Ovary (tissue), 9 donors: Measurements from ENCODE around the gene CCL20. TPM values are rescaled to one million over a fixed set of nuclear protein-coding genes. Genes with fewer than 3 reads are reported as not detected.

Experiments used
- DNase-seq, 5 donors: peaks; one replicate each; pipeline ENCODE4 v3.0.0-alpha.2; 2019 to 2020
- H3K27ac ChIP-seq, 2 donors: fragments of 200-600 bp; one replicate each; pipeline versions ENCODE4 v1.5.1 to v1.8.0; 2019 to 2022
- H3K27me3 ChIP-seq: fragments of 200-600 bp; one replicate; pipeline ENCODE4 v1.8.0; 2022
- H3K36me3 ChIP-seq: fragments of 200-600 bp; sonication (generic); one replicate; pipeline ENCODE4 v1.5.1; 2019
- H3K4me1 ChIP-seq: one replicate; pipeline ENCODE4 v1.8.1; 2013; ENCODE audit warnings: mild to moderate bottlenecking, moderate library complexity; ENCODE audit not compliant: insufficient read depth
- H3K4me3 ChIP-seq: fragments of 200-600 bp; sonication (generic); one replicate; pipeline ENCODE4 v1.5.1; 2017
- H3K9me3 ChIP-seq, 2 donors: fragments of 200-600 bp in 1 of 2; sonication (generic) in 1 of 2; one replicate each; pipeline versions ENCODE4 v1.5.1 to v1.8.1; 2013 to 2019; ENCODE audit warnings: mild to moderate bottlenecking in 1 of 2, moderate library complexity in 1 of 2
- EP300 ChIP-seq: sonication (generic); formaldehyde crosslinking; IDR thresholded peaks from one replicate; pipeline ENCODE4 v1.6.1; 2017; ENCODE audit warnings: antibody characterized with exemption
- POLR2A ChIP-seq: fragments of 450-650 bp; IDR thresholded peaks from one replicate; pipeline ENCODE4 v1.6.1; 2017; ENCODE audit warnings: antibody characterized with exemption, mild to moderate bottlenecking, moderate library complexity
- WGBS, 3 donors: extraction: QIAGEN DNeasy Blood & Tissue Kit in 1 of 3; methylation state at CpG; one replicate each; pipeline versions ENCODE4 v1.1.5 to v1.1.7; 2013 to 2017; 5-methylcytosine and 5-hydroxymethylcytosine counted together
- intact Hi-C, 4 donors: fragments of 100-400 bp; cut with DNase I; formaldehyde crosslinking; loops; one replicate each; pipeline versions ENCODE4 v1.11.0 to v1.15.1; 2022 to 2023
- polyA plus RNA-seq, 2 donors: library from polyadenylated mRNA; stranded (reverse); fragments of 200-250 nt in 1 of 2; fragments of 350-450 nt in 1 of 2; fragmentation: Illumina TruSeq in 1 of 2; extraction: RNeasy Lipid Tissue Mini Kit (QIAGEN cat#74804) in 1 of 2; gene quantifications; one replicate each; pipeline ENCODE4 v1.2.3, GENCODE V29; 2013 to 2014
- total RNA-seq, 7 donors: library from RNA; depleted of rRNA in 2 of 7; stranded (reverse); fragments of >200 nt in 2 of 7; fragmentation: NEBNext Ultra II Directional in 3 of 7; extraction: Animal tissue kit (Norgen Biotek cat#: 25700) in 3 of 7; gene quantifications; one replicate each; pipeline versions ENCODE4 v1.1.0 to v1.2.4, GENCODE V29; 2016 to 2023
- TF ChIP-seq, protein P1 (sequence below), 3 donors: fragments of 450-650 bp in 2 of 3; fragments of 200-600 bp in 1 of 3; IDR thresholded peaks; one replicate each; pipeline versions ENCODE4 v1.5.1 to v1.8.0; 2016 to 2022; ENCODE audit warnings: antibody characterized with exemption in 3 of 3, mild to moderate bottlenecking in 1 of 3
- donor health status: DM: no; HTN: no; CAD: no; lungs with moderate emphysema.
- donor health status: DM: no; HTN: no; CAD: no.
- donor health status: Bipolar disorder and iron deficiency.
- donor health status: DM: yes; HTN: yes; CAD: no.
- donor health status: DM: no; HTN: no; CAD: no.
- donor health status: DM: yes; HTN: yes; CAD: no.

CCL20 gene
- total and polyA plus RNA-seq, 9 donors: 0.43 to 6.4 (median 2.8) TPM; not detected in 5

DNA sequence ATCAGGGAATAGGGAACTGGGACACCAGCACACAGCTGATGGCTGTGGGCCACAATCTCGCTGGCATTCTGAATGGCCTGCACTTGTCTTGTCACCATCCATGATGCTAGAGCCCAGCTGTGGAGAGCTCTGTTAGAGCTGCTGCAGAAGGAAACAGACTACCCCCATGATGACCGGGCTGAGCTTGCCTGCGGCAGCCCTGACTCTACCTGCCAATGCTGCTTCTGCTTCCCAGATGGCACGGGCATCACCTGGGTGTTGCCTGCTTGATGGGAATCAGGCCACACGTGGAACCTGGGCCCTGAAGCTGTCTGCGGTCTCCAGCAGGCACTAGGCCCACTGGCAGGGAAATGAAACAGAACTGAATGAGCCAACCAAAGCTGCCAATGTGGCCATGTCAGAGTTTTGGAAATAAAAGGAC, 46.6 kb downstream of the CCL20 start:
- Histone ChIP-seq H3K27me3 (no peaks in the 10 kb centered on the region), H3K4me3 (no peak overlapping the region), H3K4me1 (no peaks in the 10 kb centered on the region), H3K9me3 (no peaks in the 10 kb centered on the region), H3K36me3 (no peaks in the 10 kb centered on the region), H3K27ac (no peak overlapping the region)
- 76 to 84% (median 78%) methylated on average over 6 of the region's 6 CpGs for WGBS, 3 donors
- no peak for DNase-seq
- intact Hi-C loops: no loop called here
- no peak for TF ChIP-seq POLR2A

- intact Hi-C loops: no loop called here
- TF ChIP-seq EP300 (no peak), POLR2A (no peak)
- TF ChIP-seq, protein P1, sequence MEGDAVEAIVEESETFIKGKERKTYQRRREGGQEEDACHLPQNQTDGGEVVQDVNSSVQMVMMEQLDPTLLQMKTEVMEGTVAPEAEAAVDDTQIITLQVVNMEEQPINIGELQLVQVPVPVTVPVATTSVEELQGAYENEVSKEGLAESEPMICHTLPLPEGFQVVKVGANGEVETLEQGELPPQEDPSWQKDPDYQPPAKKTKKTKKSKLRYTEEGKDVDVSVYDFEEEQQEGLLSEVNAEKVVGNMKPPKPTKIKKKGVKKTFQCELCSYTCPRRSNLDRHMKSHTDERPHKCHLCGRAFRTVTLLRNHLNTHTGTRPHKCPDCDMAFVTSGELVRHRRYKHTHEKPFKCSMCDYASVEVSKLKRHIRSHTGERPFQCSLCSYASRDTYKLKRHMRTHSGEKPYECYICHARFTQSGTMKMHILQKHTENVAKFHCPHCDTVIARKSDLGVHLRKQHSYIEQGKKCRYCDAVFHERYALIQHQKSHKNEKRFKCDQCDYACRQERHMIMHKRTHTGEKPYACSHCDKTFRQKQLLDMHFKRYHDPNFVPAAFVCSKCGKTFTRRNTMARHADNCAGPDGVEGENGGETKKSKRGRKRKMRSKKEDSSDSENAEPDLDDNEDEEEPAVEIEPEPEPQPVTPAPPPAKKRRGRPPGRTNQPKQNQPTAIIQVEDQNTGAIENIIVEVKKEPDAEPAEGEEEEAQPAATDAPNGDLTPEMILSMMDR (IDR thresholded peaks at IDR 0.05): no peak
- no peak for DNase-seq
- H3K9me3 ChIP-seq: no peaks in the 10 kb centered on the region
- H3K27me3 ChIP-seq: no peaks in the 10 kb centered on the region
- no peak overlapping the region for H3K27ac ChIP-seq
- H3K4me1 ChIP-seq: no peaks in the 10 kb centered on the region
- no peaks in the 10 kb centered on the region for H3K36me3 ChIP-seq
- H3K4me3 ChIP-seq: no peak overlapping the region
- 8 to 24% (median 13%) methylated on average over 2 of the region's 2 CpGs for WGBS, 3 donors
Measured at GRCh38 chr2:227861011-227861410, 47.4 kb downstream of the CCL20 start.

DNA sequence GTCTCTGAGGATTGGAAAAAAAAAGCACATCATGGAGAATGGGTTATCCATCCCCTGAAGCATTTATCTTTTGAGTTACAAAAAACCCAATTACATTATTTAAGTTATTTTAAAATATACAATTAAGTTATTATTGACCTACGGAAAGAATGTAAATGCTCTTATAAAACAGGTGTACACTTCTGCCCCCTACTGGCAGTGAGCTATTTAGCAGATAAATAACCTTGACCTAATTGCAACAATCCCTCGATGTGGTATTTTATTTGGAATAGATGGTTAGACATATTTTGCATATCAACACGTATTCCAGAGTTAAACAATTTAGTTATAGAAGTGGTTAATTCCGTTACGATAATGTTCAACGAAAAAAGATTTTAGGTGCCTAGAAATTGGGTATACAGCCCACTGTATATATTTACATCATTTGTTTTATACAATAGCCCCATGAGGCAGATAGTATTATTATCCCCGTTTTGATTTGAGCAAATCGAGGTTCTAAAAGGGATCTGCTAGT, 48.6 kb downstream of the CCL20 start:
- H3K4me3 ChIP-seq: no peak overlapping the region
- DNase-seq: no peak
- no peaks in the 10 kb centered on the region for H3K36me3 ChIP-seq
- H3K27me3 ChIP-seq: no peaks in the 10 kb centered on the region
- no peak overlapping the region for H3K27ac ChIP-seq
- no peaks in the 10 kb centered on the region for H3K9me3 ChIP-seq
- no peaks in the 10 kb centered on the region for H3K4me1 ChIP-seq
- intact Hi-C loops: no loop called here
- TF ChIP-seq, protein P1 (IDR thresholded peaks at IDR 0.05): no peak
- TF ChIP-seq EP300: no peak
- TF ChIP-seq POLR2A: no peak
- 53 to 67% (median 56%) methylated on average over 8 of the region's 8 CpGs for WGBS, 3 donors

DNA sequence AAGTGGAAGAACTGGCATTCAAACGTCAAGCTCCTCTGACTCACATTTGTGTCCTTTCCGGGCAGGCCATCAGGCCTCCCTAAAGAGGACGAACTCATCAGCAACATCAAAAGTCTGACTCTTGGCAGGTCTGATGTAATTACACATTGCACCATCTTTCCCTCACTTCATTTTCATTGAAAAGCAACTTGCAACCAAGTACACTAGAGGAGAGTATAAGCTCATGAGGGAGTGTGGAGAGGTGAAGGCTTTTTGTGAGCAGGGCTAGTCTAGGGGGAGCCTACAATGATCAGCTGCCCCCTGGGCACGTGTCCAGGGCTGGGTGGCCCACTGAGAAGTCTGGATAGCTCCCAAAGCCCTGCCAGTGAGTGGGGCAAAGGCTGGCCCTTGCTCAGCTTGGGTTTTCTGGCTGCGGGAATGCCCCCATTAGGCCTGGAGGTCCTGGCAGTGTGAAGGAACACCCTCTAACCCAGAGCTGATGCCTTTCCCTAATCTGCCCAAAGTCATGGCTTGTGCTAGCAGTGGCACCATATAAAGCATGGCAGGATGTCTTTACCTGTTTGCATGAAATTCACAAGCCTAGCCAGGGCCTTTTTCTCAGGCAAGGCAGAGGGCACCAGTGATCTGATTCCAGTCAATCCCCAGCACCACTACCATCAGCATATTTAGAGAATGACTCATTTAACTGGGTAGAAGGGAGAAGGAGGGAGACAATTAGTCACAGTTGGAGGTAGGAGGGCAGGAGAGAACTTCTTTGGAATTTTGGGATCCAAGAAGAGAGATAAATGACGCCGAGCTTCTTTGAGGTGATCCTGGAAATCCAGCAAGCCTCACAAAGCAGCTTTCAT, 49.3 kb downstream of the CCL20 start:
- no peak for DNase-seq
- 60 to 76% (median 69%) methylated on average over 7 of the region's 7 CpGs for WGBS, 3 donors
- intact Hi-C loops: no loop called here
- Histone ChIP-seq H3K4me3 (no peak overlapping the region), H3K4me1 (no peaks in the 10 kb centered on the region), H3K27ac (no peak overlapping the region), H3K36me3 (no peaks in the 10 kb centered on the region), H3K9me3 (no peaks in the 10 kb centered on the region), H3K27me3 (no peaks in the 10 kb centered on the region)
- TF ChIP-seq EP300 (no peak), POLR2A (no peak)
- TF ChIP-seq, protein P1 (IDR thresholded peaks at IDR 0.05): no peak

DNA sequence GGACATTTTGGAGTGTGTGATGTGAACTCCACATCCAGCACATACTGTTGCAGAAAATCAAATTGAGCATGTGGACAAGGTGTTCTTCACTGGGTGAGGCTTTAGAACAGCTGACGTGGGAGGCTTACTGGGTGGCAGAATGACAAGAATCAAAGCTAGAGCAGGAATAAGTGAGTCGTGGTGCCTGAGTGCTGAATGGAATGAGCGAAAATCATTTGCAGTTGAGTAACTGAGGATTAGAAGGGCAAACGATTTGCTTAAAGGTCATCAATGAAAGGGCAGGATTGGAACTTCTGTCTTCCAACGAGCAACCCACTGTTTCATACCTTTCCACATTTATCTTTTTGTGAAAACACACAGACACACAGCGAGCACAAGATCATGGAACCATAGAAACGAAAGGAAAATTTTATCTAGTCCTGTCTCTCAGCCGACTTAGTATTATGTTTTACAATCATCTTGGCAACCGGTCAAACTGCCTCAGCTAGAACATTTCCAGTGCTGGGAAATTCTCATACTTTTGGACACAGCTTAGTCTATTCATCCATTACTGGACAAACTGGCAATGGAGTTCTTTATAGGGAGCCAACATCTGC, 50.6 kb downstream of the CCL20 start:
- Histone ChIP-seq H3K9me3 (no peaks in the 10 kb centered on the region), H3K4me3 (no peak overlapping the region), H3K4me1 (no peaks in the 10 kb centered on the region), H3K27ac (no peak overlapping the region), H3K27me3 (no peaks in the 10 kb centered on the region), H3K36me3 (no peaks in the 10 kb centered on the region)
- TF ChIP-seq POLR2A (no peak), EP300 (no peak)
- TF ChIP-seq, protein P1 (IDR thresholded peaks at IDR 0.05): no peak
- WGBS, 3 donors: 24 to 30% (median 28%) methylated on average over 9 of the region's 9 CpGs
- intact Hi-C loops: no loop called here
- no peak for DNase-seq
